ENCODE results near the gene KIAA1671.

GRCh38 chr22:25008666-25009065, 56.1 kb downstream of the KIAA1671 start:
- TF ChIP-seq, protein P1, sequence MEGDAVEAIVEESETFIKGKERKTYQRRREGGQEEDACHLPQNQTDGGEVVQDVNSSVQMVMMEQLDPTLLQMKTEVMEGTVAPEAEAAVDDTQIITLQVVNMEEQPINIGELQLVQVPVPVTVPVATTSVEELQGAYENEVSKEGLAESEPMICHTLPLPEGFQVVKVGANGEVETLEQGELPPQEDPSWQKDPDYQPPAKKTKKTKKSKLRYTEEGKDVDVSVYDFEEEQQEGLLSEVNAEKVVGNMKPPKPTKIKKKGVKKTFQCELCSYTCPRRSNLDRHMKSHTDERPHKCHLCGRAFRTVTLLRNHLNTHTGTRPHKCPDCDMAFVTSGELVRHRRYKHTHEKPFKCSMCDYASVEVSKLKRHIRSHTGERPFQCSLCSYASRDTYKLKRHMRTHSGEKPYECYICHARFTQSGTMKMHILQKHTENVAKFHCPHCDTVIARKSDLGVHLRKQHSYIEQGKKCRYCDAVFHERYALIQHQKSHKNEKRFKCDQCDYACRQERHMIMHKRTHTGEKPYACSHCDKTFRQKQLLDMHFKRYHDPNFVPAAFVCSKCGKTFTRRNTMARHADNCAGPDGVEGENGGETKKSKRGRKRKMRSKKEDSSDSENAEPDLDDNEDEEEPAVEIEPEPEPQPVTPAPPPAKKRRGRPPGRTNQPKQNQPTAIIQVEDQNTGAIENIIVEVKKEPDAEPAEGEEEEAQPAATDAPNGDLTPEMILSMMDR (optimal IDR thresholded peaks at IDR 0.05 in 1 of 3, IDR thresholded peaks at IDR 0.05 in 1 of 3, conservative IDR thresholded peaks at IDR 0.05 in 1 of 3; ENCODE audit: extremely low read depth in 1 of 3, insufficient read depth in 2 of 3, low read length in 3 of 3), result no peak
- TF ChIP-seq EZH2 (IDR thresholded peaks at IDR 0.05; ENCODE audit: low read length), result no peak

Data from keratinocyte (primary cell).